NCI-H1417 treated with DMSO at 0.1 percent for 48 hours (cell line): ENCODE data around the gene KHDC4.

Source experiments
- DNase-seq: peaks from one replicate; lab custom pipeline; 2025; lab: John Stamatoyannopoulos, UW

The KHDC4 gene

GRCh38 chr1:155934097-155934935 lies at the start of gene KHDC4:
Gene KHDC4, minus strand, starts transcription at chr1:155934413. Its CDS starts 40 bp downstream, at chr1:155934373.
- DNase-seq: peak; percentile 96

GRCh38 chr1:155983191-155984024 lies 49.2 kb upstream of the KHDC4 start:
- no peak for DNase-seq

GRCh38 chr1:155982106-155982505 lies 47.9 kb upstream of the KHDC4 start:
- DNase-seq: no peak

GRCh38 chr1:155981266-155982088 lies 47.3 kb upstream of the KHDC4 start:
- no peak for DNase-seq

GRCh38 chr1:155979597-155980343 lies 45.6 kb upstream of the KHDC4 start:
- DNase-seq: no peak

GRCh38 chr1:155978973-155979429 lies 44.8 kb upstream of the KHDC4 start:
- DNase-seq: no peak

- no peak for DNase-seq
These were observed 44.2 kb upstream of the KHDC4 start, which contains the start of gene ARHGEF2 for GRCh38 chr1:155978325-155978972. Gene ARHGEF2, minus strand, starts transcription at chr1:155978547. Its CDS starts 120 bp downstream, at chr1:155978427.

- no peak for DNase-seq
These were observed 43.6 kb upstream of the KHDC4 start for GRCh38 chr1:155977690-155978324.

- DNase-seq: no peak
These were observed 42.9 kb upstream of the KHDC4 start for GRCh38 chr1:155976913-155977689.

GRCh38 chr1:155976062-155976912 lies 42.1 kb upstream of the KHDC4 start:
- no peak for DNase-seq

- DNase-seq: no peak
These were observed 41.3 kb upstream of the KHDC4 start for GRCh38 chr1:155975375-155976061.

- DNase-seq: no peak
These were observed 40.2 kb upstream of the KHDC4 start for GRCh38 chr1:155974208-155975115.

- no peak for DNase-seq
These were observed 39.5 kb upstream of the KHDC4 start for GRCh38 chr1:155973723-155974122.

GRCh38 chr1:155971910-155972809 lies 37.9 kb upstream of the KHDC4 start:
- DNase-seq: no peak

- no peak for DNase-seq
These were observed 36.4 kb upstream of the KHDC4 start for GRCh38 chr1:155970531-155971167.
